Activated CD4-positive, alpha-beta T cell treated with anti-CD3 and anti-CD28 coated beads, Interleukin-2, Interleukin-6, amounts not matched to agents 100 ng/mL and 50 ng/mL, durations not matched to agents 16 hours and 8 hours (primary cell): ENCODE data around the gene MGAT3.

Experiments used
- DNase-seq: peaks from one replicate; pipeline ENCODE4 v3.0.0-alpha.2; 2020

The MGAT3 gene

GRCh38 chr22:39473851-39474250, 17.0 kb downstream of the MGAT3 start:
- no peak for DNase-seq

- no peak for DNase-seq
Measured at GRCh38 chr22:39474351-39475111, 17.7 kb downstream of the MGAT3 start.

- no peak for DNase-seq
Measured at GRCh38 chr22:39475337-39475736, 18.5 kb downstream of the MGAT3 start.

DNA sequence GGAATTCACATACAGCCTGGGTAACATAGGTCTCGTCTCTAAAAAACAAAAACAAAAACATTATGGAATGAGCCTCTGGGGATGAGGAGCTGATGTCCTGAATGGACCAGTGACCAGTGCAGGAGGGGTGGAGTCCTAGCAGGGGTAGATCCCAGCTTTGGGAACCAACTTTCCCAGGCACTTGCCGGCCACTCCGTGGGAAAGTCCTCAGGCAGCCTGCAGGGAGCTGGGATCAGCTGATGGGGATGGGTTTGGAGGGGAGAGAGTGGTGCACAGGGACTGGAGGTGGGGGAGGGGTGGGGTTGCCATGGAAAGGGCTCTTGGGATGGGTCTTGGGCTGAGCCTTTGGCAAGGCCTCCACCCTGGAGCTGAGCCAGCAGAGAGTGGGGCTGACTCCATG, 19.1 kb downstream of the MGAT3 start:
- no peak for DNase-seq

GRCh38 chr22:39476664-39477063, 19.9 kb downstream of the MGAT3 start:
- no peak for DNase-seq

DNA sequence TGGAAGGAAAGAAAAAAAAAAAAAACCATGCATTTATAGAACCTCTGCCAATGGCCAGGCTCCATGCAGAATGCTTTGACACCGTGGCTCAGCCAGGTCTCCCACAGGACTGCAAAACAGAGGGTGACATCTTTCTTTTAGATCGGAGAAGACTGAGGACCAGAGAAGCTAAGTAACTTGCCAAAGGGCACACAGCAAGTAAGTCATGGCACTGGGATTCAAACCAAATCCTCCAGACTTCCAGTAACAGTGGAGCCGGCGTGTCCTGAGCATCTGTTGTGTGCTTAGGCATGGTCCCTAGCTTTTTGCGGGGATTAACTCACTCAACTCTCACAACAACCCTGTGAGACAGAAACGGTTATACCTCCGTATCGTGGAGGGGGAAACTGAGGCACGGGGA, 20.7 kb downstream of the MGAT3 start:
- no peak for DNase-seq

DNA sequence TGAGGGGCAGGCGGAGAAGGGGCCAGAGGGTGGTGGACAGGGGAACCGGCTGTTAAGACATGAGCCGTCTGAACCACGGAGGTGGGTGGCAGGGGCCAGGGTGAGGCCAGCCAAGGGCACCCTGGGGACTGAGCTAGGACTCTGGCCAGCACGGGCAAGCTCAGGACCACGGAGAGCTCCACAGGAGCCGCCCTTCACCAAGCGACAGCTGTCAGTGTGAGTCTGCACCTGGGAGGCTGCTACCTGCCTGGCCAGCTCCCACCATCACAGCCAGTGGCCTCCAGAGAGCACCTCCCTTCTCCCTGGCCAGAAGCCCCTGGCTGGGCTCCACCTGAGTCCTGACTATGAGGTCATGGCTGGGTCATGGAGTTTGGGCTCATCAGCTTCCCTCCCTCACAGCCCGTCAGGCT, 21.6 kb downstream of the MGAT3 start:
- peak; percentile 17 for DNase-seq

DNA sequence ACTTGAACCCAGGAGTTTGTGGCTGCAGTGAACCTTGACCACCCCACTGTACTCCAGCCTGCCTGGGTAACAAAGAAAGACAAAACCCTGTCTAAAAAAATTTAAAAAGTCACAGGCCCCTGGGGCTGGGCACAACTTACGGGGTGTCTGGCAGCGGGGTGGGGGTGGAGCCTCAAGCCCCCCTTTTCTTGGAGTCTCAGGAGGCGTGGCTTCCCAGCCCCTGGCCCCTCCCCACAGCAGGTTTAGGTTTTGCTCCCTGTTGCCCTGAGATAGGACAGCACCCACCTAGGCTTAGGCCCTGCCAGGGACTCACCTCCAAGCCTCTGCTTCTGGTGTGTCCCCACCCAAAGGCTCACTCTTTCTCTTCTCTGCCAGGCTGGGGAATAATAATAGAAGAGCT, 22.4 kb downstream of the MGAT3 start:
- no peak for DNase-seq

DNA sequence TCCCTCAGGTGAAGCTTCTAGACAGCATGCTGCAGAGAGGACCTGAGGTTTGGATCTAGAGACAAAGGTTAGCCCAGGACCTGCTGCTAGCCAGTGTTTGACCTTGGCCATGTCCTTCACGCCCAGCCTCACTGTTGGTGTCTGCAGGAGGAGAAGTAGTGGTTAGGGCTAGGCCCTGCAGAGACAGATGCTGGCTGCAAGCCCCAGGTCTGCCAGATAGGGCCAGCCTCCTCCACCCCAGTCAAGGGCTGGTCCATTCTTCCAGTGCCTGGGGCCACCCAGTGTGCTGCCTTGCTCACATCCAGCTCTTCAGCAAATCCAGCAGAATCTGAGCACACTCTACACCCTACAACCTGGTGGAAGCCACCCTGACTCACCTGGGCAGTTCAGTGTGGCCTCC, 23.7 kb downstream of the MGAT3 start:
- DNase-seq = no peak

- no peak for DNase-seq
Measured at GRCh38 chr22:39481054-39481453, 24.2 kb downstream of the MGAT3 start.

GRCh38 chr22:39481595-39481994, 24.8 kb downstream of the MGAT3 start:
- DNase-seq = no peak

DNA sequence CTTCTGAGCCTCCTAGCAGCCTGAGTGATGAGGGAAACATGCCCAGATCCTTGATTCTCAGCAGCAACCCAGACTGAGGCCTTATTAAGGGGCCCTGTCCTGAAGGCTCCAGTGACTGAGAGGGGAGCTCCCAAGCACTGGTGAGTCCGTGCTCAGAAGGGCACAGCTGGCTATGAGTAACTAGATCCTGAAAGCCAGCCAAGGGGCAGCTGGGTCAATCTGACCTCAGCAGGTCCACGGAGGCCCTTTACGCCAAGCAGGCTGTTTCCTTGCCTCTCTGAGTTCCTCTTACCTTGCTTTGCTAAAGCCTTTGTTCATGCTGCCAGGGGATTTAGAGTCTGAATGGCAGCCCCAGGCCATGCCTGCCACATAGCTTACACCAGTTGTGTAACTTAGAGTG, 26.0 kb downstream of the MGAT3 start:
- no peak for DNase-seq

GRCh38 chr22:39486951-39487825, 30.4 kb downstream of the MGAT3 start:
- DNase-seq = no peak

DNA sequence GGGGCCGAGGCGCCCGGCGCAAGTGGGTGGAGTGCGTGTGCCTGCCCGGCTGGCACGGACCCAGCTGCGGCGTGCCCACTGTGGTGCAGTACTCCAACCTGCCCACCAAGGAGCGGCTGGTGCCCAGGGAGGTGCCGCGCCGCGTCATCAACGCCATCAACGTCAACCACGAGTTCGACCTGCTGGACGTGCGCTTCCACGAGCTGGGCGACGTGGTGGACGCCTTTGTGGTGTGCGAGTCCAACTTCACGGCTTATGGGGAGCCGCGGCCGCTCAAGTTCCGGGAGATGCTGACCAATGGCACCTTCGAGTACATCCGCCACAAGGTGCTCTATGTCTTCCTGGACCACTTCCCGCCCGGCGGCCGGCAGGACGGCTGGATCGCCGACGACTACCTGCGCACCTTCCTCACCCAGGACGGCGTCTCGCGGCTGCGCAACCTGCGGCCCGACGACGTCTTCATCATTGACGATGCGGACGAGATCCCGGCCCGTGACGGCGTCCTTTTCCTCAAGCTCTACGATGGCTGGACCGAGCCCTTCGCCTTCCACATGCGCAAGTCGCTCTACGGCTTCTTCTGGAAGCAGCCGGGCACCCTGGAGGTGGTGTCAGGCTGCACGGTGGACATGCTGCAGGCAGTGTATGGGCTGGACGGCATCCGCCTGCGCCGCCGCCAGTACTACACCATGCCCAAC, 31.2 kb downstream of the MGAT3 start:
- DNase-seq = no peak

- DNase-seq = no peak
Measured at GRCh38 chr22:39488563-39489083, 31.8 kb downstream of the MGAT3 start.

- no peak for DNase-seq
Measured at GRCh38 chr22:39489094-39490068, 32.6 kb downstream of the MGAT3 start.

DNA sequence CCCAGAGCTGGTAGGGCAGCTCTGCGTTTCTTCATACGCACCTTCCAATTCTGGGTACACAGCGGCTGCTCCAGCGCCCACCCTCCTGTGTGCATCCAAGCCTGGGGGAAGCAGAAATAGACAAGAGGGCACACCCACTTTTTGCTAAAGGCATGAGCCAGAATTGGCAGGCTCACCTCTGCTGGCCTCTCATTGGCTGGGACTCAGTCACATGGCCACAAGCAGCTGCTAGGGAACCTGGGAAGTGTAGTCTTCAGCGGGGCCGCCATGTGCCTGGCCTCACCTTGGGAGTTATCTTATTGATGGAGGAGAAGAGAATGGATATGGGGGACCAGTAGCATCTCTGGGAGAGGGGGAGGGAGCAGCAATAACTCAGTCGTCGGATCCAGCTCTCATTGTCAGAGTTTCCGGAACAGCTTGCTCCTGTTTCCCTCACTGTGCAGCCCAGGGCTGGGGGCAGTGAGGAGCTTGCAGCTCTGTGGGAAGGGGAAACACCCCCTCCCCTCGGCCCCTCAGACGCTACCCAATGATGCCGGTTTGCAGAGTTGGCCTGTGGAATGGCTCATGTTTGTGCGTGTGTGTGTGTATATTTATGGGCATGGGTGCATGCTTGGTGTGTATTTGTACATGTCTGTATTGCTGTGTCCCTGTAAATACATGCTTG, 33.5 kb downstream of the MGAT3 start:
- DNase-seq = peak; percentile 89

DNA sequence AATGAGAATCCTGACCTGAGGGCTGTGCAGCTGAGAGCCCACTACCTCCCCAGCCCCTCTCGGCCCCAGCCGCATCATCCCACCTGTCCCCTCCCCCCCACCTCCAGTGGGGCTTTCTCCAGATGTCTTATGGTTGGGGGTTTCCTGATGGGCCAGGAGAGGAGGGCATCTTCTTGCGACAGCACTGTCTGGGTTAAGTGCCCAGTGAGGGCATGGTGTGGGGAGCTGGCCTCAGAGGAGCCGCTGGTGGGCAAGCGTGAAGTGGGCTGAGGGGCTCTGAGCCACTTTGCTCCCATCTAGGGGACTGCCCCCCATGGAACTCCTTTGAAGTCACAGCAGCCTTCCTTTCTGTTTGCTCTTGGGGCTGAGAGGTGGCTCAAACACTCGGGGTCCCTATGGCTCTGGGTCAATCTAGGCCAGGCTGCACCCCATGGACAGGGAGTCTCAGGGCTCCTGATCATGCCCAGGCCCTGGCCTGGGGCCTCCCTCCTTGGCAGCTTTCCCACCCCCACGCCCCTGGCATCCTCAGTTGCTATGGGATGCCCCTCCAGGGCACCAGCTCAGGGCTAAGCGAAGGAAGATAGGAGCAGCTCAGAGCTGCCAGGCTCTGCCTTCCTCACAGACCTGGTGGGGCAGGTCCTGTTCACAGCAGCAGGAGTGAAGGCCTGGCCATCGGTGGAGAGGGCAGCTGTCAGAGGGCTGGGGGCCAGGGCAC, 34.3 kb downstream of the MGAT3 start:
- no peak for DNase-seq

GRCh38 chr22:39491696-39492095, 34.9 kb downstream of the MGAT3 start:
- no peak for DNase-seq

GRCh38 chr22:39492186-39492585, 35.4 kb downstream of the MGAT3 start:
- no peak for DNase-seq

GRCh38 chr22:39493759-39494158, 36.9 kb downstream of the MGAT3 start:
- DNase-seq = no peak
